ENCODE results near the gene FOXD4L3. TPM values are rescaled to one million over a fixed set of nuclear protein-coding genes. Genes with fewer than 3 reads are reported as not detected.
"Not testable (repeated sequence)": the region's sequence is repeated elsewhere in the genome, so short reads cannot be mapped to it uniquely, and the experiment has no call there.

FOXD4L3 gene
- total RNA-seq, 4 donors from 2014 or later = not detected

DNA sequence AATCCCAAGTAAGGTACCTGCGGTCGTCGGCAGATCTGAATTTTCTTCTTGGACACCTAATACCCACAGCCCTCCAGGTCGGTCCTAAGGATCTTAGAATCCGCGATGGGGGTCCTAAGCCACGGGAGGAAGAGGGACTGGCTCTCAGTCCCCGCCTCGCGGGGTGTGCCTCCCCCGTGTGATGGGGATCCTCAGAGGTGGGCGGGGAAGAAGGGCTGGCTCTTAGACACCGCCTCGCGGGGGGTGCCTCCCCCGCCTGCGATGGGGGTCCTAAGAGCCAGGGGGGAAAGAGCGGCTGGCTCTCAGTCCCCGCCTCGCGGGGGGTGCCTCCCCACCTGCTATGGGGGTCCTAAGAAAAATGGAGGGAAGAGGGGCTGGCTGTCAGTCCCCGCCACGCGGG, 21.1 kb downstream of the FOXD4L3 start:
- DNase-seq; H3K4me3 ChIP-seq; H3K27ac ChIP-seq; H3K27me3 ChIP-seq; H3K4me1 ChIP-seq; H3K9me3 ChIP-seq; in situ Hi-C loops (cut with MboI; ENCODE audit: low pct_ligation_motif_present in 1 of 4, low pct_unique_long_range_greater_than_20kb in 1 of 4, low sequenced_read_pairs in 3 of 4); H3K36me3 ChIP-seq; intact Hi-C loops (cut with DNase I; ENCODE audit: low total_unique reads): not testable (repeated sequence)
- no CpG with 5 or more reads among the region's 24 CpGs for WGBS, 2 donors (ENCODE audit: low coverage in 1 of 2)

GRCh38 chr9:68324518-68324917, 21.9 kb downstream of the FOXD4L3 start:
- intact Hi-C loops (cut with DNase I; ENCODE audit: low total_unique reads); DNase-seq; H3K4me1 ChIP-seq; H3K36me3 ChIP-seq; H3K27me3 ChIP-seq; H3K9me3 ChIP-seq; H3K27ac ChIP-seq; H3K4me3 ChIP-seq; in situ Hi-C loops (cut with MboI; ENCODE audit: low pct_ligation_motif_present in 1 of 4, low pct_unique_long_range_greater_than_20kb in 1 of 4, low sequenced_read_pairs in 3 of 4): not testable (repeated sequence)
- no CpG with 5 or more reads among the region's 20 CpGs for WGBS, 2 donors (ENCODE audit: low coverage in 1 of 2)

- H3K36me3 ChIP-seq; H3K4me3 ChIP-seq; H3K27ac ChIP-seq; DNase-seq; in situ Hi-C loops (cut with MboI; ENCODE audit: low pct_ligation_motif_present in 1 of 4, low pct_unique_long_range_greater_than_20kb in 1 of 4, low sequenced_read_pairs in 3 of 4); H3K4me1 ChIP-seq; intact Hi-C loops (cut with DNase I; ENCODE audit: low total_unique reads); H3K9me3 ChIP-seq; H3K27me3 ChIP-seq: not testable (repeated sequence)
- 80% methylated on average over 2 of the region's 4 CpGs; no CpG with 5 or more reads in 1 of the 2 donors for WGBS, 2 donors (ENCODE audit: low coverage in 1 of 2)
Observed at GRCh38 chr9:68329106-68329505, 26.4 kb downstream of the FOXD4L3 start.

DNA sequence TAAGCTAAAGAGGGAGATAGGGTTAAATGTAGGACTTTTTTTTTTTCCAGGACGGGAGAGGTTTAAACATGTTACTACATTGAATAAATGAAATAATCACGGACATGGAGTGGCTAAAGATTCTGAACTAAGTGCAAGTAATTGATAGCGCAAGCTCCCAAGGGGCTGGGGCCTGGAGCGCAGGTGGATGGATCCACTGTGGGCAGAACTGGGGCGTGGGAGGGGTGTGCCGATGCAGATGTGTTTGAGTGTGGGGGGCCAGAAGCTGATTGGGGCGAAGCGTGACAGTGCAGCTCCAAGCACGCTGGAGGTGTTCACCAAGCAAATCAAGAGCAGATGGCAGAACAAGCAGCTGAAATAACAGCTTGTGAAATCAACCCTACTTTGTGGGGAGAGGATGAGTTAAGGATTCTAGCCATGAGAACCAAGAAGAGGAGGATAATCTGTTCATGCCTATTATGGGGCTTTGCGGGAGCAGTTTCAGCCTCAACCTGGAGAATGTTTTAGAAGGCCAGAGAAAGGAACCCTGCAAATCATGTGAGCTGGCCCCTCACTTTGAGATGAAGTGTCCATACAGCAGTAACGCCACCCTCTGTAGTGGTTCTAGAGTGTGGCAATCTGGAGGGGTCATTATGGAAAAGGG, 28.0 kb downstream of the FOXD4L3 start:
- intact Hi-C loops (cut with DNase I; ENCODE audit: low total_unique reads); in situ Hi-C loops (cut with MboI; ENCODE audit: low pct_ligation_motif_present in 1 of 4, low pct_unique_long_range_greater_than_20kb in 1 of 4, low sequenced_read_pairs in 3 of 4); H3K27ac ChIP-seq; H3K4me1 ChIP-seq; H3K27me3 ChIP-seq; H3K36me3 ChIP-seq; H3K9me3 ChIP-seq; DNase-seq; H3K4me3 ChIP-seq: not testable (repeated sequence)
- 94% methylated on average over 9 of the region's 11 CpGs; no CpG with 5 or more reads in 1 of the 2 donors for WGBS, 2 donors (ENCODE audit: low coverage in 1 of 2)

GRCh38 chr9:68332122-68332521, 29.5 kb downstream of the FOXD4L3 start:
- intact Hi-C loops (cut with DNase I; ENCODE audit: low total_unique reads) = not testable (repeated sequence)
- WGBS, 2 donors (ENCODE audit: low coverage in 1 of 2) = 78% methylated on average over 1 of the region's 1 CpG; no CpG with 5 or more reads in 1 of the 2 donors

GRCh38 chr9:68335935-68336334, 33.3 kb downstream of the FOXD4L3 start:
- H3K4me3 ChIP-seq; DNase-seq; H3K36me3 ChIP-seq; in situ Hi-C loops (cut with MboI; ENCODE audit: low pct_ligation_motif_present in 1 of 4, low pct_unique_long_range_greater_than_20kb in 1 of 4, low sequenced_read_pairs in 3 of 4); H3K27ac ChIP-seq; H3K27me3 ChIP-seq; intact Hi-C loops (cut with DNase I; ENCODE audit: low total_unique reads); H3K4me1 ChIP-seq; H3K9me3 ChIP-seq: not testable (repeated sequence)
- 73% methylated on average over 3 of the region's 3 CpGs; no CpG with 5 or more reads in 1 of the 2 donors for WGBS, 2 donors (ENCODE audit: low coverage in 1 of 2)

More at GRCh38 chr9:68332122-68332521, 29.5 kb downstream of the FOXD4L3 start:
- H3K27me3 ChIP-seq; H3K4me1 ChIP-seq; H3K9me3 ChIP-seq; H3K27ac ChIP-seq; H3K36me3 ChIP-seq; in situ Hi-C loops (cut with MboI; ENCODE audit: low pct_ligation_motif_present in 1 of 4, low pct_unique_long_range_greater_than_20kb in 1 of 4, low sequenced_read_pairs in 3 of 4); DNase-seq; H3K4me3 ChIP-seq: not testable (repeated sequence)

DNA sequence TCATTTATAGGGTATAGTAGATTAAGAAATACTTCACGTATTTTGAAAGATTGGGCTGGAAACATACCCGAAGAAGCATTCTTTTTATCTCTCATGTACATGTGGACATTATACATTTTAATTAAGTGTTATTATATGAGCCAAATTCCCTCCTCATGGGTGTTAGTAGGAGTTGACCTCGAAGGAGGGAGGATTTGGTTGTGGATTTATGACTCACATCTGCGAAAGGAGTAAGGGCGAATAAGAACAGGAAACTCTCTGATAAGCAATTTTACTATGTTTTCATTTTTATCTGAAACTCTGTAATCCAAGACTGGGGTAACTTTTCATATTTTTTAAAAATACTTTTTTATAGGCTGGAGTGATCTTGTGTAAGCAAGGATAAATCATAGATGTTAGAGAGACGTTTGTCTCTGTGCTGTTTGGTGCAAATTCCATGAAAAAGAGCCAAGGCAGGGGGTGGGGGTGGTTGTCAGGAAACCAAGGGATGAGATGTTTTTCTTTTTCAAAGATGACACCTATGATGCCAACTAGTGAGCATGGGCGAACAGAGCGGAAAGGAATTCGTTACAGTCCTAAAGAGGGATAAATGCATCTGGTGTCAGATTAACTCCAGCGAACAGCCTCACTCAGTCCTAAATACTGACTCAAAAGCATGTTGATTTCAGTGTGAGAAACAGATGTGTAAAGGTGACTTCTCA, 34.1 kb downstream of the FOXD4L3 start:
- DNase-seq; H3K36me3 ChIP-seq; H3K27ac ChIP-seq; H3K27me3 ChIP-seq; H3K9me3 ChIP-seq; H3K4me3 ChIP-seq; H3K4me1 ChIP-seq; intact Hi-C loops (cut with DNase I; ENCODE audit: low total_unique reads); in situ Hi-C loops (cut with MboI; ENCODE audit: low pct_ligation_motif_present in 1 of 4, low pct_unique_long_range_greater_than_20kb in 1 of 4, low sequenced_read_pairs in 3 of 4): not testable (repeated sequence)
- 30 to 74% methylated on average over 1 to 5 of the region's 10 CpGs for WGBS, 2 donors (ENCODE audit: low coverage in 1 of 2)

- H3K9me3 ChIP-seq; H3K4me1 ChIP-seq; H3K27ac ChIP-seq; in situ Hi-C loops (cut with MboI; ENCODE audit: low pct_ligation_motif_present in 1 of 4, low pct_unique_long_range_greater_than_20kb in 1 of 4, low sequenced_read_pairs in 3 of 4); DNase-seq; H3K36me3 ChIP-seq; H3K27me3 ChIP-seq; intact Hi-C loops (cut with DNase I; ENCODE audit: low total_unique reads); H3K4me3 ChIP-seq: not testable (repeated sequence)
- WGBS, 2 donors (ENCODE audit: low coverage in 1 of 2) = 92% methylated on average over 7 of the region's 7 CpGs; no CpG with 5 or more reads in 1 of the 2 donors
Observed at GRCh38 chr9:68338000-68338399, 35.3 kb downstream of the FOXD4L3 start.
